ENCODE results near the gene NCAM1.

Gene NCAM1

DNA sequence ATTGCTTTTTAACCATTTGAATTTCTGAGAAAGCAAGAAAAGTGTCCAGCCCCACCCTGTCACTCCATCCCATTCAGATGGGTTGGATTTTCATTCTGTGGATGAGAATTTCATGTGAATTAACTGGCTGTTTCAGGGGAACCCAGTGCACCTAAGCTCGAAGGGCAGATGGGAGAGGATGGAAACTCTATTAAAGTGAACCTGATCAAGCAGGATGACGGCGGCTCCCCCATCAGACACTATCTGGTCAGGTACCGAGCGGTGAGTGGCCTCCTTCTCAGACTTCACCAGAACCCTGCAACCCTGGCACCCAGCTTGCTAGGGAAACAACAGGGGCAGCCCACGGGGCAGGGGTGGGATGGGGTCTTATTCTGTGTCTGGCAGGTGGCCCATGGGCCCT lies 294.5 kb downstream of the NCAM1 start:
- Histone ChIP-seq H3K4me3 (ENCODE audit: low read depth, low read length) (no peak overlapping the region), H3K9me3 (ENCODE audit: control insufficient read depth, insufficient read depth, low read depth, low read length) (no peaks in the 10 kb centered on the region), H3K27me3 (ENCODE audit: control insufficient read depth, insufficient read depth, low read length) (no peaks in the 10 kb centered on the region), H3K4me1 (ENCODE audit: control insufficient read depth, insufficient read depth, low read length) (peaks cover 4% of the 10 kb centered on the region; the same call in 1 of the 2 replicates), H3K27ac (ENCODE audit: low read depth, low read length) (no peak overlapping the region), H3K9ac (ENCODE audit: low read length) (no peak overlapping the region), H3K36me3 (ENCODE audit: control insufficient read depth, insufficient read depth, low read length) (no peaks in the 10 kb centered on the region)

GRCh38 chr11:113256431-113257202 lies 295.4 kb downstream of the NCAM1 start:
- Histone ChIP-seq H3K4me1 (ENCODE audit: control insufficient read depth, insufficient read depth, low read length) (peaks cover 4% of the 10 kb centered on the region; the same call in 1 of the 2 replicates), H3K36me3 (ENCODE audit: control insufficient read depth, insufficient read depth, low read length) (no peaks in the 10 kb centered on the region), H3K9ac (ENCODE audit: low read length) (no peak overlapping the region), H3K27ac (ENCODE audit: low read depth, low read length) (no peak overlapping the region), H3K27me3 (ENCODE audit: control insufficient read depth, insufficient read depth, low read length) (no peaks in the 10 kb centered on the region), H3K9me3 (ENCODE audit: control insufficient read depth, insufficient read depth, low read depth, low read length) (no peaks in the 10 kb centered on the region), H3K4me3 (ENCODE audit: low read depth, low read length) (no peak overlapping the region)

GRCh38 chr11:113260096-113260425 lies 298.8 kb downstream of the NCAM1 start:
- no peaks in the 10 kb centered on the region for H3K9me3 ChIP-seq (ENCODE audit: control insufficient read depth, insufficient read depth, low read depth, low read length)
- H3K4me3 ChIP-seq (ENCODE audit: low read depth, low read length), result no peak overlapping the region
- H3K4me1 ChIP-seq (ENCODE audit: control insufficient read depth, insufficient read depth, low read length), result peaks cover under 1% of the 10 kb centered on the region; the same call in 1 of the 2 replicates
- no peak overlapping the region for H3K9ac ChIP-seq (ENCODE audit: low read length)
- H3K36me3 ChIP-seq (ENCODE audit: control insufficient read depth, insufficient read depth, low read length), result no peaks in the 10 kb centered on the region
- H3K27me3 ChIP-seq (ENCODE audit: control insufficient read depth, insufficient read depth, low read length), result no peaks in the 10 kb centered on the region
- no peak overlapping the region for H3K27ac ChIP-seq (ENCODE audit: low read depth, low read length)

- H3K4me1 ChIP-seq (ENCODE audit: control insufficient read depth, insufficient read depth, low read length), result no peaks in the 10 kb centered on the region
- no peak overlapping the region for H3K27ac ChIP-seq (ENCODE audit: low read depth, low read length)
- no peaks in the 10 kb centered on the region for H3K36me3 ChIP-seq (ENCODE audit: control insufficient read depth, insufficient read depth, low read length)
- no peaks in the 10 kb centered on the region for H3K27me3 ChIP-seq (ENCODE audit: control insufficient read depth, insufficient read depth, low read length)
- no peaks in the 10 kb centered on the region for H3K9me3 ChIP-seq (ENCODE audit: control insufficient read depth, insufficient read depth, low read depth, low read length)
- H3K4me3 ChIP-seq (ENCODE audit: low read depth, low read length), result no peak overlapping the region
- no peak overlapping the region for H3K9ac ChIP-seq (ENCODE audit: low read length)
These were observed 299.3 kb downstream of the NCAM1 start for GRCh38 chr11:113260541-113260940.

- Histone ChIP-seq H3K9me3 (ENCODE audit: control insufficient read depth, insufficient read depth, low read depth, low read length) (no peaks in the 10 kb centered on the region), H3K9ac (ENCODE audit: low read length) (no peak overlapping the region), H3K4me1 (ENCODE audit: control insufficient read depth, insufficient read depth, low read length) (no peaks in the 10 kb centered on the region)
These were observed 300.7 kb downstream of the NCAM1 start for GRCh38 chr11:113261709-113262475.

DNA sequence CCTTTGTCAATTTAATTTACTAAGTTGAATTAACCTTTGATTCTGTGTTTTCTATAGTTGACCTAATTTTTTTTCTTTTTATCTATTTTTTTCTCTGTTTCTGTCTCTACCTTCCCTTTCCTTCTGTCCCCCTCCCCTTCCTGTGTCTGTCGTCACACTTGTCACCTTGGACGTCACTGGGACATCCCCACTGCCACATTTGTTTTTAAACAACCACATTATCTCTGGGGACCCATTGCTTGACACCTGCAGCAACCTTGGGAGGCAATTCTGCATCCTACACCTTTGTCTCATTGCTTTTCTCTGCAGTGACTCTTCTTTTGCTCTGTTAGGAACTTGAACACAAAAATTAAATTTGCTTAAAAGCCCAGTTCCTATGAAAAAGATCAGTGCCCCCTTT lies 301.4 kb downstream of the NCAM1 start:
- Histone ChIP-seq H3K4me1 (ENCODE audit: control insufficient read depth, insufficient read depth, low read length) (no peaks in the 10 kb centered on the region), H3K4me3 (ENCODE audit: low read depth, low read length) (no peak overlapping the region), H3K9ac (ENCODE audit: low read length) (no peak overlapping the region), H3K36me3 (ENCODE audit: control insufficient read depth, insufficient read depth, low read length) (no peaks in the 10 kb centered on the region), H3K27me3 (ENCODE audit: control insufficient read depth, insufficient read depth, low read length) (no peaks in the 10 kb centered on the region), H3K9me3 (ENCODE audit: control insufficient read depth, insufficient read depth, low read depth, low read length) (no peaks in the 10 kb centered on the region), H3K27ac (ENCODE audit: low read depth, low read length) (no peak overlapping the region)

More at GRCh38 chr11:113261709-113262475, 300.7 kb downstream of the NCAM1 start:
- H3K4me3 ChIP-seq (ENCODE audit: low read depth, low read length), result no peak overlapping the region
- no peaks in the 10 kb centered on the region for H3K27me3 ChIP-seq (ENCODE audit: control insufficient read depth, insufficient read depth, low read length)
- H3K27ac ChIP-seq (ENCODE audit: low read depth, low read length), result no peak overlapping the region
- no peaks in the 10 kb centered on the region for H3K36me3 ChIP-seq (ENCODE audit: control insufficient read depth, insufficient read depth, low read length)

GRCh38 chr11:113263458-113264259 lies 302.4 kb downstream of the NCAM1 start:
- Histone ChIP-seq H3K4me1 (ENCODE audit: control insufficient read depth, insufficient read depth, low read length) (no peaks in the 10 kb centered on the region), H3K9me3 (ENCODE audit: control insufficient read depth, insufficient read depth, low read depth, low read length) (no peaks in the 10 kb centered on the region), H3K27ac (ENCODE audit: low read depth, low read length) (no peak overlapping the region), H3K27me3 (ENCODE audit: control insufficient read depth, insufficient read depth, low read length) (no peaks in the 10 kb centered on the region), H3K36me3 (ENCODE audit: control insufficient read depth, insufficient read depth, low read length) (no peaks in the 10 kb centered on the region), H3K9ac (ENCODE audit: low read length) (no peak overlapping the region), H3K4me3 (ENCODE audit: low read depth, low read length) (no peak overlapping the region)

DNA sequence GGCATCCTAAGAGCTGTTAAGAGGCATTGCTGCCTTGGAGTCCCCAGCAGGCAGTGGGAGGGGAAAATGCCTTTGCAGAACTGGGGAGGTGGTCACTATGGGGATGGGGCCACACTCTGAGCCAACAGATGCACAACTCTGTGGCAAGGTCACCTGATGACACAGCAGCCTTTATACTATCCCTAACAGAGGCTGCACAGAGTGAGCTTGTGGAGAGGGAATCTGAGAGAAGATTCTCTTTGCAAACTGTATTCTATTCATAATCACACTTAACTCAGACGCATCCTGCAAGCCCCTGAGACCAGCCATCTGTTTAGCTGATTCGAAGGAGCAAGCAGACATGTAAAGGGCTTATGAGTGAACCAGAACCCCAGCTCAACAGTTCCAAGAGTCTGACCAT lies 304.1 kb downstream of the NCAM1 start:
- Histone ChIP-seq H3K4me3 (ENCODE audit: low read depth, low read length) (no peak overlapping the region), H3K4me1 (ENCODE audit: control insufficient read depth, insufficient read depth, low read length) (no peaks in the 10 kb centered on the region), H3K9ac (ENCODE audit: low read length) (no peak overlapping the region), H3K27me3 (ENCODE audit: control insufficient read depth, insufficient read depth, low read length) (no peaks in the 10 kb centered on the region), H3K9me3 (ENCODE audit: control insufficient read depth, insufficient read depth, low read depth, low read length) (no peaks in the 10 kb centered on the region), H3K36me3 (ENCODE audit: control insufficient read depth, insufficient read depth, low read length) (no peaks in the 10 kb centered on the region), H3K27ac (ENCODE audit: low read depth, low read length) (no peak overlapping the region)

GRCh38 chr11:113267493-113267892 lies 306.3 kb downstream of the NCAM1 start:
- no peak overlapping the region for H3K27ac ChIP-seq (ENCODE audit: low read depth, low read length)
- H3K27me3 ChIP-seq (ENCODE audit: control insufficient read depth, insufficient read depth, low read length), result no peaks in the 10 kb centered on the region
- no peaks in the 10 kb centered on the region for H3K36me3 ChIP-seq (ENCODE audit: control insufficient read depth, insufficient read depth, low read length)
- no peaks in the 10 kb centered on the region for H3K4me1 ChIP-seq (ENCODE audit: control insufficient read depth, insufficient read depth, low read length)
- H3K4me3 ChIP-seq (ENCODE audit: low read depth, low read length), result no peak overlapping the region
- no peaks in the 10 kb centered on the region for H3K9me3 ChIP-seq (ENCODE audit: control insufficient read depth, insufficient read depth, low read depth, low read length)
- no peak overlapping the region for H3K9ac ChIP-seq (ENCODE audit: low read length)

DNA sequence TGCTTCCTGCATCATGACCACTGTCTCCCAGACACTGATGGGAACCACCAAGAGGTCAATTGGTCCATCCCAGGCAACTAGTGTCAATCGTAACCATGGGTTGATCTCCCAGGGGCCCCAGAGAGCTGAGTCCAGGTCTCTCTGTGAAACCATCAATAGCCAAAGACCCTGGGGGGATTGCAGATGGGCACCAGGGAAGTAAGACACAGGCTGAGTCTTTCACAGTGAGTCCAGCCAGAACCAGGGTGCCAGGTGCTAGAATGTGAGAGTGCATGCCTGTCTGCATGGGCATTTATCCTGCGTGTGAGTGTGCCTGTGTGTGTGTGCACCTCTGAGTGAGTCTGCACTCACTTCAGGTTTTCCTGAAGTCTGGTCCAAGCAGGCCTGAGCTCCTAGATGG lies 307.9 kb downstream of the NCAM1 start:
- Histone ChIP-seq H3K9me3 (ENCODE audit: control insufficient read depth, insufficient read depth, low read depth, low read length) (no peaks in the 10 kb centered on the region), H3K27ac (ENCODE audit: low read depth, low read length) (no peak overlapping the region), H3K9ac (ENCODE audit: low read length) (no peak overlapping the region), H3K27me3 (ENCODE audit: control insufficient read depth, insufficient read depth, low read length) (no peaks in the 10 kb centered on the region), H3K36me3 (ENCODE audit: control insufficient read depth, insufficient read depth, low read length) (no peaks in the 10 kb centered on the region), H3K4me1 (ENCODE audit: control insufficient read depth, insufficient read depth, low read length) (no peaks in the 10 kb centered on the region; the same call in 1 of the 2 replicates), H3K4me3 (ENCODE audit: low read depth, low read length) (no peak overlapping the region)

- no peaks in the 10 kb centered on the region for H3K27me3 ChIP-seq (ENCODE audit: control insufficient read depth, insufficient read depth, low read length)
- H3K36me3 ChIP-seq (ENCODE audit: control insufficient read depth, insufficient read depth, low read length), result no peaks in the 10 kb centered on the region
These were observed 308.4 kb downstream of the NCAM1 start for GRCh38 chr11:113269636-113270035.

More at GRCh38 chr11:113269636-113270035, 308.4 kb downstream of the NCAM1 start:
- H3K27ac ChIP-seq (ENCODE audit: low read depth, low read length), result no peak overlapping the region
- no peak overlapping the region for H3K9ac ChIP-seq (ENCODE audit: low read length)
- no peaks in the 10 kb centered on the region for H3K9me3 ChIP-seq (ENCODE audit: control insufficient read depth, insufficient read depth, low read depth, low read length)
- peaks cover 4% of the 10 kb centered on the region; the same call in 1 of the 2 replicates for H3K4me1 ChIP-seq (ENCODE audit: control insufficient read depth, insufficient read depth, low read length)
- H3K4me3 ChIP-seq (ENCODE audit: low read depth, low read length), result no peak overlapping the region
